22Rv1 (cell line): Measurements from ENCODE around the gene DTD1.

Experiments used
- H3K27ac ChIP-seq: fragments of 450-650 bp; 2 replicates; pipeline ENCODE4 v1.5.1; 2017
- ZFX ChIP-seq: fragments of 450-650 bp; IDR thresholded peaks from 2 replicates; pipeline ENCODE4 v1.6.1; 2017; ENCODE audit warnings: antibody characterized with exemption, borderline replicate concordance
- TF ChIP-seq, protein P1 (sequence below): fragments of 450-650 bp; IDR thresholded peaks from 2 replicates; pipeline ENCODE4 v1.5.1; 2017; ENCODE audit warnings: mild to moderate bottlenecking

The DTD1 gene

DNA sequence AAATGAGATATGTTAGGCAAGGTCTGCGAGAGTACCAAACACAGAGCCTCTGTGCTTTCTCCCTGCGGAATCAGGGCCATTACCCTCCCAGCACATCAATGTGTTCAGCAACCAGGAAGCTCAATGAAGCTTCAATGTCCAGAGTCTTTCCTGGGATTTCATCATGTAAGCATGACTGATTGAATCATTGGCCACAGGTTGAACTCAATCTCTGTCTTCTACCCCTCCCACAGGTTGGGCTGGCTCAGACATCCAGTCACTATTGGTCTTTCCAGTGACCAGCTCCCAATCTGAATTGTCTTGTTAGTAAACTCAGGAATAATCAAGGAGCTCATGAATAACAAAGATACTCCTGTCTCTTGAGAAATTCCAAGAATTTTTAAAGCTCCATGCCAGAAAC lies 2.7 kb upstream of the DTD1 start:
- no peak overlapping the region for H3K27ac ChIP-seq
- TF ChIP-seq ZFX = no peak
- TF ChIP-seq, protein P1, sequence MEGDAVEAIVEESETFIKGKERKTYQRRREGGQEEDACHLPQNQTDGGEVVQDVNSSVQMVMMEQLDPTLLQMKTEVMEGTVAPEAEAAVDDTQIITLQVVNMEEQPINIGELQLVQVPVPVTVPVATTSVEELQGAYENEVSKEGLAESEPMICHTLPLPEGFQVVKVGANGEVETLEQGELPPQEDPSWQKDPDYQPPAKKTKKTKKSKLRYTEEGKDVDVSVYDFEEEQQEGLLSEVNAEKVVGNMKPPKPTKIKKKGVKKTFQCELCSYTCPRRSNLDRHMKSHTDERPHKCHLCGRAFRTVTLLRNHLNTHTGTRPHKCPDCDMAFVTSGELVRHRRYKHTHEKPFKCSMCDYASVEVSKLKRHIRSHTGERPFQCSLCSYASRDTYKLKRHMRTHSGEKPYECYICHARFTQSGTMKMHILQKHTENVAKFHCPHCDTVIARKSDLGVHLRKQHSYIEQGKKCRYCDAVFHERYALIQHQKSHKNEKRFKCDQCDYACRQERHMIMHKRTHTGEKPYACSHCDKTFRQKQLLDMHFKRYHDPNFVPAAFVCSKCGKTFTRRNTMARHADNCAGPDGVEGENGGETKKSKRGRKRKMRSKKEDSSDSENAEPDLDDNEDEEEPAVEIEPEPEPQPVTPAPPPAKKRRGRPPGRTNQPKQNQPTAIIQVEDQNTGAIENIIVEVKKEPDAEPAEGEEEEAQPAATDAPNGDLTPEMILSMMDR = no peak

DNA sequence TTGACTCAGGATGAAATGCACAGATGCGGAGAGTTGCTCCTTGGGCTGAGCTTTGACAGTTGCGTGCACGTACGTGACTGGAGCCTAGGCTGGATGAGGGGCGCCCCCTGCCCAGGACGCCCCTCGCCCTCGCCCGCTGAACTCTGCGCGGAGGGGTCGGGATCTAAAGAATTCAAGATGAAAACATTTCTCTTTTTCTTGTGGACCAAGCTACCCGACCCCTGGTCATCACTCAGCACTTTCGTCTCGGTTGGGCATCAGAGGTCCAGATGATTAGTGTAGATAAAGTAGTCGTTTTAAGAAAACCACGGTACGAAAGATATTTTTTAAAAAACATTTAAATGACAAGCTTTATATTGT lies 700 bp downstream of the DTD1 start:
- TF ChIP-seq, protein P1 = no peak
- TF ChIP-seq ZFX = no peak
- H3K27ac ChIP-seq = no peak overlapping the region

DNA sequence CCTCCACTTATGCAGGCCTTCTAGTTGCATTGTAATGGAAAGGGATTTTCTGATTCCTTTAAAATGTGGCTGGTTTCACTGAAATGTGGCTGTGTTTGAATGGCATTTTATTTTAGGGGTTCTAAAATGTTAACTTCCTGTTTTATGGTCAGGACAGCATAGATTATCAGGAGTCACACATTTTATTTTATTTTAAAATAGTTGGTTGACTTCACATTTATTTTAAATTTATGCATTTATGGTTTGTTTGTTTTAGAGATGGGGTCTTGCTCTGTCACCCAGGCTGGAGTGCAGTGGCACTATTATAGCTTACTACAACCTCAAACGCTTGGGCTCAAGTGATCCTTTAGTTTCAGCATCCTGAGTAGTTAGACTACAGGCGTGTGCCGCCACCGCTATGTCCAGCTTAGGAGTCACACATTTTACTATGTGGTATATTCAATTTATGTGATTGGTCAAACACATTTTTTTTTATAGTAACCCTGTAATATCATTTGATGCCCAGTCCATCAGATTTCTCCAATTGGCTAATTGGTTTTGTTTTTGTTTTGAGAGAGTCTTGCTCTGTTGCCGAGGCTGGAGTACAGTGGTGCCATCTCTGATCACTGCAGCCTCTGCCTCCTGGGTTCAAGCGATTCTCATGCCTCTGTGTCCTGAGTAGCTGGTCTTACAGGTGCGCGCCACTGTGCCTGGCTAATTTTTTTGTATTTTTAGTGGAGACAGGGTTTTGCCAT lies 2.3 kb downstream of the DTD1 start:
- no peak overlapping the region for H3K27ac ChIP-seq
- TF ChIP-seq ZFX = no peak
- TF ChIP-seq, protein P1 = no peak

DNA sequence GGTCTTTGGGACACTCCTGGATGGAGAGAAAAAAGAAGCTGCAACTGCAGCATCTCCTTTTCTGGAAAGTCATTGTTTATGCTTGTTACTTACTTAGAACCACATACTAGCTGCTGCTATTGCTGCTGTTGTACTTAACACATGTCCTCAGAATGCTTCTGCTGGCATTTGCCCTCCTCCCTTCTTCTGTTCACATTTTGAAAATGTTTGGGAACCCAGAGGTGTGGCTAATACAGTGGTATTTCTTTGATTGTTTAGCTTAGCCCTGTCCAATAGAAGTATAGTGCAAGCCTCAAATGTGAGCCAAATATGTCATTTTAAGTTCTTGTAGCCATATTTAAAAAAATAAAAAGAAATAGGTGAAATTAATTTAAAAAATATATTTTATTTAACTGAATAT lies 8.4 kb downstream of the DTD1 start:
- no peak overlapping the region for H3K27ac ChIP-seq
- TF ChIP-seq ZFX = no peak
- TF ChIP-seq, protein P1 = no peak

DNA sequence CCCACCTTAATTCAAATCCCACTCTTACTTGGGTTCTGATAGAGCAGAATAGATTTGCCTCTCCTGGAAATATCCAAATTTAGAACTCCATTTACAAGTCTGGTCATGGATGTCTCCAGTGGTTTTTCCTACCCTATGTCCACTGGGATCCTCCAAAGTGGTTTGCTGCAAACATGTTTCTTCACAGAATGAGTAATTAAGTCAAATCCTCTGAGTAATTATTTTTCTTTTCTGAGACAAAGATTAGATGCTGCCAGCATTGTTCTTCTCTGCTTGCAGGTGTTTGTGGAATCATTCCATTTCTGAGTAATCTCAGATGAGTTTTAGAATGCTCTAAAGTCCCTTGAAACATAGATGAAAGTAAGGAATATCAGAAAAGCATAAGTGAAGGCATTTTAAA lies 21.9 kb downstream of the DTD1 start:
- H3K27ac ChIP-seq = no peak overlapping the region
- no peak for TF ChIP-seq ZFX
- TF ChIP-seq, protein P1 = no peak

DNA sequence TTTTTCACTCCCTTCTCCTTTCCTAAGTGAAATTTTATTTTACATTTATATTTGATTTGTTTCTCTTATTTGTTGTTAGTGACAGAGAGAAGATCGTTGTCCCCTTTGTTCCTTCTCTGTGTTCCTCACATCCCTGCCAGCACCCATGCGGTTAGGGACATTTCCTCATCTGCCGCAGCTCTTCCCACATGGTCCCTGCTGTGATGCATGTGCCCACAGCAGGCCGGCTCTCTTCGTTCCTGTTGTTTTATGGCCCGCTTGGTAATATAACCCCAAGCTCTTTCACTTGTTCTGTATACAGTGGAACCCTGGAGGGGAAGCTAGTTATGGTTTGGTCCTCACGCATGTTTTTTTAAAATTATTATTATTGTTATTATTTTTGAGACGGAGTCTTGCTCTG lies 23.6 kb downstream of the DTD1 start:
- no peak overlapping the region for H3K27ac ChIP-seq
- TF ChIP-seq ZFX = no peak
- TF ChIP-seq, protein P1 = no peak

DNA sequence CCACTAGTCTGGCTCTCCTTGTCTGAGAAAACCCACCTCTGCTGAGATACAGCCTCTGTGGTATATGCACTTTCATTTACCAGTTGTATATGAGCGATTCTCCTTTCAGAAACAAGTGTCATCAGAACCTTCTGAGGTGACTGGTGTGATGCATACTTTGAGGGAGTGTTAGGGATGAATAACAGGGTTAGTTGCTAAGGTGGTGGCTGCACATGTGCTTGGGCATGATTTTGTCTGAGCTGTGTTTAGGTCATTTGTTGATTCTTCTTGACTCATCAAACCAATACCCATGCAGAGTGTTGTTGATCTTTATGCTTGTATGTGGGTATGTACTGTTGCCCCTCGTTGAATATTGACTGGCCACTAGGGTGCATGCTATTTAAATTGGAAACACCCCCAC lies 25.7 kb downstream of the DTD1 start:
- H3K27ac ChIP-seq = no peak overlapping the region
- TF ChIP-seq ZFX = no peak
- TF ChIP-seq, protein P1 = no peak
